SK-N-SH (cell line): ENCODE results near the gene THADA. TPM values are rescaled to one million over a fixed set of nuclear protein-coding genes. Genes with fewer than 3 reads are reported as not detected.

Experiments
- CTCF ChIA-PET: fragments of 300-600, 350-600 bp; formaldehyde crosslinking; extraction: SDS; loops from one replicate; lab custom pipeline; 2021; lab: Yijun Ruan, JAX
- POLR2A ChIA-PET: fragments of 350-600 bp; sonication (Branson Sonifier 250); formaldehyde crosslinking; extraction: SDS; loops from one replicate; lab custom pipeline; 2020; ENCODE audit warnings: antibody characterized with exemption, inconsistent platforms; lab: Yijun Ruan, JAX
- DNase-seq: peaks from one replicate; pipeline ENCODE4 v3.0.0; 2012
- H2AFZ ChIP-seq: fragments of 200-600 bp; sonication (generic); 2 replicates; pipeline ENCODE4 v1.8.1; 2016; ENCODE audit warnings: antibody characterized with exemption, mild to moderate bottlenecking, low read depth
- H3F3A ChIP-seq: fragments of 200-600 bp; sonication (generic); replicated peaks from 2 replicates; pipeline ENCODE3; 2016; ENCODE audit warnings: antibody characterized with exemption, mild to moderate bottlenecking; ENCODE audit not compliant: insufficient read depth
- H3K27ac ChIP-seq, 2 experiments: fragments of 200-500 bp in 1 of 2; fragments of 200-600 bp in 1 of 2; sonication (Bioruptor generic) in 1 of 2; sonication (generic), shearing (Covaris generic) in 1 of 2; 2 replicates each; pipeline versions ENCODE4 v1.5.1 to v1.6.1; 2014 to 2016; ENCODE audit warnings: low read depth in 2 of 2, inconsistent platforms in 1 of 2, low read length in 1 of 2, mild to moderate bottlenecking in 1 of 2, mixed read lengths in 1 of 2
- H3K27me3 ChIP-seq: fragments of 200-600 bp; sonication (generic), shearing (Covaris generic); 2 replicates; pipeline ENCODE4 v1.6.1; 2016; ENCODE audit warnings: mixed run types; ENCODE audit not compliant: insufficient read depth
- H3K36me3 ChIP-seq, 2 experiments: fragments of 200-500 bp in 1 of 2; fragments of 200-600 bp in 1 of 2; sonication (Bioruptor generic) in 1 of 2; sonication (generic) in 1 of 2; replicated peaks in 1 of 2; 2 replicates each; pipeline versions ENCODE3 to v1.5.1; 2014 to 2016; ENCODE audit warnings: low read length in 1 of 2, mild to moderate bottlenecking in 1 of 2; ENCODE audit not compliant: insufficient read depth in 2 of 2, control insufficient read depth in 1 of 2
- H3K4me1 ChIP-seq, 2 experiments: fragments of 200-500 bp in 1 of 2; fragments of 200-600 bp in 1 of 2; sonication (Bioruptor generic) in 1 of 2; sonication (generic), shearing (Covaris generic) in 1 of 2; 2 replicates each; pipeline versions ENCODE4 v1.5.1 to v1.6.1; 2014 to 2016; ENCODE audit warnings: low read depth in 1 of 2, low read length in 1 of 2, mixed run types in 1 of 2; ENCODE audit not compliant: insufficient read depth in 2 of 2, control insufficient read depth in 1 of 2
- H3K4me2 ChIP-seq: fragments of 200-600 bp; sonication (generic), shearing (Covaris generic); 2 replicates; pipeline ENCODE4 v1.6.1; 2017; ENCODE audit warnings: mixed run types
- H3K4me3 ChIP-seq, 2 experiments: fragments of 200-500 bp in 1 of 2; fragments of 200-600 bp in 1 of 2; sonication (Bioruptor generic) in 1 of 2; sonication (generic), shearing (Covaris generic) in 1 of 2; 2 replicates each; pipeline versions ENCODE4 v1.5.1 to v1.8.1; 2014 to 2016; ENCODE audit warnings: low read depth in 2 of 2, inconsistent platforms in 1 of 2, low read length in 1 of 2, mild to moderate bottlenecking in 1 of 2, mixed read lengths in 1 of 2, moderate library complexity in 1 of 2
- H3K79me2 ChIP-seq: fragments of 200-600 bp; sonication (generic); 2 replicates; pipeline ENCODE4 v1.8.1; 2017; ENCODE audit warnings: mild to moderate bottlenecking; ENCODE audit not compliant: insufficient read depth
- H3K9ac ChIP-seq: fragments of 200-600 bp; sonication (generic); 2 replicates; pipeline ENCODE4 v1.6.1; 2017; ENCODE audit warnings: mixed run types
- H3K9me2 ChIP-seq: fragments of 200-600 bp; sonication (generic); 2 replicates; pipeline ENCODE4 v1.6.1; 2017; ENCODE audit warnings: mixed run types
- H3K9me3 ChIP-seq: fragments of 200-600 bp; sonication (generic); 2 replicates; pipeline ENCODE4 v1.6.1; 2017; ENCODE audit warnings: mixed run types, mild to moderate bottlenecking, moderate library complexity
- H4K20me1 ChIP-seq: fragments of 200-600 bp; sonication (generic); 2 replicates; pipeline ENCODE4 v1.6.1; 2017; ENCODE audit warnings: mild to moderate bottlenecking, mixed run types; ENCODE audit not compliant: insufficient read depth
- CHD2 ChIP-seq: fragments of 150-350 bp; IDR thresholded peaks from 2 replicates; pipeline ENCODE4 v1.6.1; 2018; ENCODE audit warnings: low read length; ENCODE audit not compliant: partially characterized antibody
- CTCF ChIP-seq: fragments of 200-600 bp; sonication (generic); IDR thresholded peaks from 2 replicates; pipeline ENCODE4 v1.6.1; 2017; ENCODE audit warnings: antibody characterized with exemption, mild to moderate bottlenecking, moderate library complexity
- EP300 ChIP-seq, 2 experiments: IDR thresholded peaks; 2 replicates each; pipeline versions ENCODE4 v1.4.0 to v1.6.1; 2012; ENCODE audit warnings: borderline replicate concordance in 1 of 2, low read depth in 1 of 2, low read length in 1 of 2
- FOXJ3 ChIP-seq: sonication (generic); formaldehyde crosslinking; IDR thresholded peaks from 2 replicates; pipeline ENCODE4 v1.5.1; 2020; ENCODE audit warnings: mild to moderate bottlenecking, missing genetic modification reagents
- GATA2 ChIP-seq: sonication (generic); formaldehyde crosslinking; IDR thresholded peaks from 2 replicates; pipeline ENCODE4 v1.5.0; 2020; ENCODE audit warnings: mild to moderate bottlenecking, missing genetic modification reagents
- MXI1 ChIP-seq: IDR thresholded peaks from 2 replicates; pipeline ENCODE4 v1.6.1; 2012; ENCODE audit warnings: mild to moderate bottlenecking, low read depth, low read length, improper control_type of control experiment
- NFIC ChIP-seq: IDR thresholded peaks from 2 replicates; pipeline ENCODE4 v1.4.0; 2012; ENCODE audit warnings: borderline replicate concordance
- RAD21 ChIP-seq: IDR thresholded peaks from 2 replicates; pipeline ENCODE4 v1.6.1; 2012; ENCODE audit warnings: mild to moderate bottlenecking, low read length
- RCOR1 ChIP-seq: fragments of 150-350 bp; IDR thresholded peaks from 2 replicates; pipeline ENCODE4 v1.6.1; 2017; ENCODE audit warnings: antibody characterized with exemption, low read length
- REST ChIP-seq: IDR thresholded peaks from 2 replicates; pipeline ENCODE4 v1.6.1; 2012; ENCODE audit warnings: mild to moderate bottlenecking, low read depth, low read length, moderate library complexity
- RXRA ChIP-seq: IDR thresholded peaks from 2 replicates; pipeline ENCODE4 v1.4.0; 2012; ENCODE audit warnings: low read depth, mild to moderate bottlenecking, borderline replicate concordance
- SMC3 ChIP-seq: IDR thresholded peaks from 2 replicates; pipeline ENCODE4 v1.6.1; 2012; ENCODE audit warnings: low read depth, low read length, improper control_type of control experiment
- TEAD4 ChIP-seq: IDR thresholded peaks from 2 replicates; pipeline ENCODE4 v1.4.0; 2012; ENCODE audit warnings: mild to moderate bottlenecking, borderline replicate concordance; ENCODE audit not compliant: insufficient read depth
- YY1 ChIP-seq: IDR thresholded peaks from 2 replicates; pipeline ENCODE4 v1.4.0; 2012; ENCODE audit warnings: low read depth, mild to moderate bottlenecking
- WGBS: methylation state at CpG from one replicate; pipeline ENCODE4 v1.1.6; 2017; ENCODE audit warnings: low lambda C conversion rate; 5-methylcytosine and 5-hydroxymethylcytosine counted together
- polyA plus RNA-seq, 3 experiments: library from polyadenylated mRNA; depleted of rRNA; stranded (reverse); fragments of >200 nt; gene quantifications; 2 replicates each; pipeline ENCODE4 v1.2.3, GENCODE V29; 2012

THADA gene
- polyA plus RNA-seq, 1 of the 3 experiments (the other 2 are of a cell fraction): 25.6 TPM

- TF ChIP-seq CTCF (no peak), FOXJ3 (CRISPR knock-in tag) (no peak), RXRA (no peak), SMC3 (no peak), NFIC (no peak), CHD2 (no peak), RCOR1 (no peak), TEAD4 (no peak), REST (no peak), MXI1 (no peak), RAD21 (no peak), YY1 (no peak), GATA2 (CRISPR knock-in tag) (no peak), EP300 (IDR thresholded peaks at IDR 0.05; ENCODE audit: borderline replicate concordance in 1 of 2, low read depth in 1 of 2, low read length in 1 of 2) (no peak)
- H3K4me3 ChIP-seq: no peak overlapping the region
- H3K4me1 ChIP-seq: peaks cover 3 to 5% of the 10 kb centered on the region in 2 experiments; a peak in 2 of 4 replicates
- no peak for DNase-seq
- no peak overlapping the region for H2AFZ ChIP-seq
- no peaks in the 10 kb centered on the region for H3K9me3 ChIP-seq
- no peak overlapping the region for H3K27ac ChIP-seq
- H3K9me2 ChIP-seq: no peaks in the 10 kb centered on the region
- CTCF ChIA-PET: interaction anchor here (0.9 to 1.8 kb wide), 4 partner anchors 43 to 383 kb away, joined by 3 to 4 read pairs (median 4); no protein-coding TSS in a partner anchor
- no peaks in the 10 kb centered on the region for H4K20me1 ChIP-seq
- no peaks in the 10 kb centered on the region for H3K36me3 ChIP-seq
- no peak overlapping the region for H3K4me2 ChIP-seq
- WGBS: 98% methylated on average over 3 of the region's 3 CpGs
- no peak overlapping the region for H3K9ac ChIP-seq
- no peaks in the 10 kb centered on the region for H3K27me3 ChIP-seq
- no peaks in the 10 kb centered on the region for H3K79me2 ChIP-seq
- POLR2A ChIA-PET: no interaction called here
- no peaks in the 10 kb centered on the region for H3F3A ChIP-seq
These were observed 382.9 kb downstream of the THADA start for GRCh38 chr2:43212931-43213330.
